Stimulated activated CD8-positive, alpha-beta memory T cell treated with anti-CD3 and anti-CD28 coated beads, Interleukin-12 subunit alpha, Interleukin-12 subunit beta, amount 100 ng/mL, for 24 hours (primary cell): ENCODE measurements around the gene DNER.
"Not testable (repeated sequence)": the region's sequence is repeated elsewhere in the genome, so short reads cannot be mapped to it uniquely, and the experiment has no call there.

ENCODE experiments used
- DNase-seq: peaks from one replicate; pipeline ENCODE4 v3.0.0-alpha.2; 2020; ENCODE audit errors: extremely low read depth

Gene DNER

GRCh38 chr2:229718057-229718456 is 3.7 kb upstream of the DNER start:
- DNase-seq = no peak

GRCh38 chr2:229715895-229716507 is 1.6 kb upstream of the DNER start:
- no peak for DNase-seq

GRCh38 chr2:229714736-229715541 is 584 bp upstream of the DNER start:
- DNase-seq = no peak

GRCh38 chr2:229713371-229714079 is 830 bp downstream of the DNER start:
- no peak for DNase-seq

- no peak for DNase-seq
Measured at GRCh38 chr2:229712136-229712535, 2.2 kb downstream of the DNER start.

- no peak for DNase-seq
Measured at GRCh38 chr2:229708335-229708734, 6.0 kb downstream of the DNER start.

GRCh38 chr2:229703909-229704630 is 10.3 kb downstream of the DNER start:
- no peak for DNase-seq

- no peak for DNase-seq
Measured at GRCh38 chr2:229701716-229702115, 12.6 kb downstream of the DNER start.

- no peak for DNase-seq
Measured at GRCh38 chr2:229701062-229701461, 13.3 kb downstream of the DNER start.

GRCh38 chr2:229695961-229696360 is 18.4 kb downstream of the DNER start:
- DNase-seq = no peak

GRCh38 chr2:229693845-229694244 is 20.5 kb downstream of the DNER start:
- DNase-seq = not testable (repeated sequence)

- no peak for DNase-seq
Measured at GRCh38 chr2:229691631-229692030, 22.7 kb downstream of the DNER start.

GRCh38 chr2:229689307-229689839 is 25.0 kb downstream of the DNER start:
- no peak for DNase-seq

- DNase-seq = no peak
Measured at GRCh38 chr2:229688141-229688540, 26.2 kb downstream of the DNER start.

- DNase-seq = no peak
Measured at GRCh38 chr2:229686122-229686919, 28.0 kb downstream of the DNER start.

GRCh38 chr2:229684942-229685562 is 29.3 kb downstream of the DNER start:
- no peak for DNase-seq

- DNase-seq = no peak
Measured at GRCh38 chr2:229679393-229680125, 34.8 kb downstream of the DNER start.

GRCh38 chr2:229675569-229675968 is 38.8 kb downstream of the DNER start:
- no peak for DNase-seq

- no peak for DNase-seq
Measured at GRCh38 chr2:229674830-229675530, 39.4 kb downstream of the DNER start.
